K562 (cell line): Measurements from ENCODE around the gene MAD1L1. TPM values are rescaled to one million over a fixed set of nuclear protein-coding genes. Genes with fewer than 3 reads are reported as not detected.

Experiments
- ATAC-seq: fragments of 200-7000 bp; cut with Tn5 transposase; 3 replicates; pipeline ENCODE4 v1.9.1; 2020; ENCODE audit warnings: moderate library complexity
- BruUV-seq: library from RNA; stranded (reverse); fragments of 400-500 nt; replicated peaks from 2 replicates; lab custom pipeline; 2021; lab: Mats Ljungman, UMichigan
- CTCF ChIA-PET: fragments of 300-600 bp; formaldehyde crosslinking; extraction: SDS; loops from one replicate; lab custom pipeline; 2021; ENCODE audit warnings: low intra/inter-chr PET ratio; lab: Yijun Ruan, JAX
- POLR2A ChIA-PET: fragments of 300-600, 350-650 bp; sonication (Branson Sonifier 250); formaldehyde crosslinking; extraction: SDS; loops from one replicate; lab custom pipeline; 2021; ENCODE audit warnings: antibody characterized with exemption, inconsistent platforms; lab: Yijun Ruan, JAX
- DNase-seq, 4 experiments: peaks; one replicate each; pipeline versions ENCODE4 v3.0.0 to v3.0.0-alpha.2; 2011 to 2018; ENCODE audit warnings: low spot score in 3 of 4, mixed read lengths in 3 of 4; ENCODE audit errors: extremely low read depth in 1 of 4
- FAIRE-seq: peaks from 2 replicates; lab custom pipeline; 2011; peaks lifted over from hg19 to GRCh38; lab: Jason Lieb, UNC
- H2AFZ ChIP-seq: 2 replicates; pipeline ENCODE4 v1.6.0; 2011; ENCODE audit warnings: low read depth, low read length, control low read depth, inconsistent platforms
- H3K27ac ChIP-seq: fragments of 200-600 bp; 3 replicates; pipeline ENCODE4 v1.8.0; 2011; ENCODE audit warnings: low read depth, mild to moderate bottlenecking, control low read depth, inconsistent platforms, low read length, moderate library complexity, mixed read lengths; ENCODE audit errors: extremely low read depth
- H3K27me3 ChIP-seq, 2 experiments: fragments of 300-600 bp in 1 of 2; 2 replicates in 1 of 2; 3 replicates in 1 of 2; pipeline versions ENCODE4 v1.6.0 to v1.8.0; 2011; ENCODE audit warnings: inconsistent platforms in 2 of 2, low read length in 2 of 2, mild to moderate bottlenecking in 1 of 2, mixed read lengths in 1 of 2, moderate library complexity in 1 of 2; ENCODE audit not compliant: control insufficient read depth in 2 of 2, insufficient read depth in 2 of 2
- H3K36me3 ChIP-seq: fragments of 300-600 bp; 3 replicates; pipeline ENCODE4 v1.8.0; 2011; ENCODE audit warnings: mild to moderate bottlenecking, low read length, inconsistent platforms; ENCODE audit not compliant: control insufficient read depth, insufficient read depth
- H3K4me1 ChIP-seq, 2 experiments: fragments of 200-600 bp in 1 of 2; replicated peaks in 1 of 2; 2 replicates in 1 of 2; 3 replicates in 1 of 2; pipeline versions ENCODE4 v1.5.1 to v1.8.0; 2011; ENCODE audit warnings: inconsistent platforms in 2 of 2, low read length in 2 of 2, mild to moderate bottlenecking in 1 of 2, mixed read lengths in 1 of 2, moderate library complexity in 1 of 2; ENCODE audit not compliant: control insufficient read depth in 2 of 2, insufficient read depth in 2 of 2
- H3K4me2 ChIP-seq: 2 replicates; pipeline ENCODE4 v1.6.1; 2011; ENCODE audit warnings: low read length, control low read depth, inconsistent platforms, mixed read lengths; ENCODE audit not compliant: insufficient read depth
- H3K4me3 ChIP-seq: fragments of 200-600 bp; sonication (generic), shearing (Covaris generic); 2 replicates; pipeline ENCODE4 v1.5.1; 2016; ENCODE audit warnings: control low read depth, inconsistent platforms
- H3K79me2 ChIP-seq: fragments of 200-600 bp; 3 replicates; pipeline ENCODE4 v1.8.0; 2011; ENCODE audit warnings: low read length, inconsistent platforms; ENCODE audit not compliant: control insufficient read depth, insufficient read depth
- H3K9ac ChIP-seq, 2 experiments: 2 replicates each; pipeline versions ENCODE4 v1.6.0 to v1.6.1; 2011; ENCODE audit warnings: low read depth in 2 of 2, low read length in 2 of 2, control low read depth in 1 of 2, inconsistent platforms in 1 of 2, mild to moderate bottlenecking in 1 of 2, mixed read lengths in 1 of 2; ENCODE audit not compliant: insufficient read depth in 1 of 2
- H3K9me1 ChIP-seq: one replicate; pipeline ENCODE4 v1.6.0; 2011; ENCODE audit warnings: inconsistent platforms, mild to moderate bottlenecking, low read length, moderate library complexity; ENCODE audit not compliant: control insufficient read depth, insufficient read depth
- H3K9me3 ChIP-seq: replicated peaks from 2 replicates; pipeline ENCODE4 v1.5.1; 2011; ENCODE audit warnings: low read depth, low read length, inconsistent platforms; ENCODE audit not compliant: control insufficient read depth, insufficient read depth
- H4K20me1 ChIP-seq: replicated peaks from 2 replicates; pipeline ENCODE4 v1.6.1; 2011; ENCODE audit warnings: low read length, inconsistent platforms, mixed read lengths; ENCODE audit not compliant: control insufficient read depth, insufficient read depth
- E2F8 ChIP-seq: fragments of 450-650 bp; IDR thresholded peaks from 2 replicates; pipeline ENCODE4 v1.7.1; 2018; ENCODE audit warnings: mild to moderate bottlenecking, low read depth; ENCODE audit not compliant: partially characterized antibody
- NFATC3 ChIP-seq: fragments of 450-650 bp; IDR thresholded peaks from 2 replicates; pipeline ENCODE4 v1.6.1; 2017; ENCODE audit warnings: mild to moderate bottlenecking
- PHF8 ChIP-seq: fragments of 200-600 bp; sonication (generic); IDR thresholded peaks from 2 replicates; pipeline ENCODE4 v1.6.1; 2012; ENCODE audit warnings: mixed run types, mild to moderate bottlenecking, inconsistent platforms, low read length, moderate library complexity, borderline replicate concordance
- SRSF9 ChIP-seq: fragments of 200-400 bp; formaldehyde crosslinking; IDR thresholded peaks from 2 replicates; pipeline ENCODE4 v1.6.1; 2017; ENCODE audit warnings: low read depth, low read length, borderline replicate concordance
- XRCC3 ChIP-seq: fragments of 450-650 bp; IDR thresholded peaks from 2 replicates; pipeline ENCODE4 v1.6.1; 2017; ENCODE audit warnings: mild to moderate bottlenecking, moderate library complexity
- ZNF347 ChIP-seq: fragments of 450-650 bp; formaldehyde crosslinking; IDR thresholded peaks from 2 replicates; pipeline ENCODE4 v1.4.0; 2020; ENCODE audit warnings: low read depth, mild to moderate bottlenecking, moderate library complexity
- ZNF589 ChIP-seq: fragments of 200-800 bp; sonication (Bioruptor generic); IDR thresholded peaks from 2 replicates; pipeline ENCODE4 v1.6.1; 2016; ENCODE audit warnings: low read depth, missing genetic modification characterization, missing compliant biosample characterization
- ZNF76 ChIP-seq: fragments of 250-450 bp; sonication (Bioruptor Pico); IDR thresholded peaks from 2 replicates; pipeline ENCODE4 v1.4.0; 2020; ENCODE audit warnings: mild to moderate bottlenecking, moderate library complexity, borderline replicate concordance
- WGBS: fragments of 100-300 bp; shearing (Covaris generic); methylation state at CpG from one replicate; pipeline ENCODE4 v1.1.6; 2016; ENCODE audit warnings: low coverage, mixed read lengths; ENCODE audit not compliant: insufficient coverage; ENCODE audit errors: missing lambda C conversion rate; 5-methylcytosine and 5-hydroxymethylcytosine counted together
- in situ Hi-C: fragments of 300-500 bp; cut with MboI; formaldehyde crosslinking; loops from 4 replicates; pipeline ENCODE4 v1.15.0; 2018; ENCODE audit warnings: inconsistent platforms, mixed read lengths
- intact Hi-C: fragments of 100-400 bp; cut with micrococcal nuclease; formaldehyde crosslinking; loops from 2 replicates; pipeline ENCODE4 v1.14.2; 2022
- polyA plus RNA-seq, 8 experiments: library from polyadenylated mRNA; depleted of rRNA in 4 of 8; stranded (reverse) in 5 of 8; unstranded in 3 of 8; fragments of >200 nt; fragmentation: Nextera tagmentation in 2 of 8; fragmentation: Illumina TruSeq in 1 of 8; extraction: Ambion mirVana in 2 of 8; extraction: Trizol in 1 of 8; gene quantifications; 2 replicates each; pipeline versions ENCODE4 v1.2.1 to v1.2.3, GENCODE V29; 2011 to 2014; ENCODE audit warnings: inconsistent platforms in 1 of 8, missing spikeins in 1 of 8
- total RNA-seq, 7 experiments: library from RNA; depleted of rRNA in 6 of 7; stranded (reverse); fragments of >200 nt in 6 of 7; fragmentation: Illumina TruSeq in 2 of 7; extraction: Trizol in 2 of 7; gene quantifications; 2 replicates each; pipeline versions ENCODE4 v1.2.1 to v1.2.3, GENCODE V29; 2011 to 2021; ENCODE audit warnings: low replicate concordance in 1 of 7
- TF ChIP-seq, protein P1 (sequence below): fragments of 450-650 bp; IDR thresholded peaks from 2 replicates; pipeline ENCODE4 v1.6.1; 2016

Gene MAD1L1
- total and polyA plus RNA-seq, 9 of the 15 experiments (the other 6 are each of a cell fraction or from before 2014, with no cell fraction given) = 1.7 to 89.7 (median 18.0) TPM

DNA sequence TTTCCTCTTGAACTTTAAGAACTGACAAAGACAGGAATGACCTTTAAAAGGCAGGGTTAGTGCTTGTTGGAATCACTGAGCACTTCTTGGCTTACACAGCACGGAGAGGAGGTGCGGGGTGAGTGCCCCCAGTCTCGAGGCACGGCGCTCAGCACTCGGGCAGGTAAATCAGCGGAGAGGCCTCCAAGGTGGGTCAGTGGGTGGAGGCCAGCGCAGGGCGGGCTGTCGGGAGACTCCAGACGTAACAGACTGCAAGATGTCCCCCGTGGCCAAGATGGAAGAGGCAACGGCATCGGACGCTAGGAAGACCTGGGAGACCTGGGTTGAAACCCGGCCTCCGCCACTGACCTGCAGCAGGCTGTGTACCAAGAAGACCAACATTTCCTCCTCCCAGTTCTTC lies 149.4 kb downstream of the MAD1L1 start:
- 0 out of 2 replicates have a peak, but pooled peaks cover 3% of the 10 kb centered on the region for H4K20me1 ChIP-seq
- no peaks in the 10 kb centered on the region for H3K9me3 ChIP-seq
- no peak overlapping the region for H3K4me3 ChIP-seq
- FAIRE-seq = no peak
- H3K4me2 ChIP-seq = no peak overlapping the region
- H3K27me3 ChIP-seq = no peaks in the 10 kb centered on the region
- ChIA-PET CTCF (no interaction called here), POLR2A (interaction anchor here (0.7 kb wide), 1 partner anchor 106 kb away, joined by 3 read pairs; no protein-coding TSS in a partner anchor)
- in situ Hi-C loops = no loop called here
- H3K79me2 ChIP-seq = no peaks in the 10 kb centered on the region
- H3K9me1 ChIP-seq = peaks cover 3% of the 10 kb centered on the region
- DNase-seq = no peak
- H2AFZ ChIP-seq = no peak overlapping the region
- TF ChIP-seq XRCC3 (no peak), E2F8 (no peak), ZNF347 (no peak), NFATC3 (no peak), ZNF589 (CRISPR knock-in tag) (no peak), SRSF9 (no peak), ZNF76 (CRISPR knock-in tag) (no peak), PHF8 (no peak)
- TF ChIP-seq, protein P1, sequence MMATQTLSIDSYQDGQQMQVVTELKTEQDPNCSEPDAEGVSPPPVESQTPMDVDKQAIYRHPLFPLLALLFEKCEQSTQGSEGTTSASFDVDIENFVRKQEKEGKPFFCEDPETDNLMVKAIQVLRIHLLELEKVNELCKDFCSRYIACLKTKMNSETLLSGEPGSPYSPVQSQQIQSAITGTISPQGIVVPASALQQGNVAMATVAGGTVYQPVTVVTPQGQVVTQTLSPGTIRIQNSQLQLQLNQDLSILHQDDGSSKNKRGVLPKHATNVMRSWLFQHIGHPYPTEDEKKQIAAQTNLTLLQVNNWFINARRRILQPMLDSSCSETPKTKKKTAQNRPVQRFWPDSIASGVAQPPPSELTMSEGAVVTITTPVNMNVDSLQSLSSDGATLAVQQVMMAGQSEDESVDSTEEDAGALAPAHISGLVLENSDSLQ = no peak
- WGBS = 96% methylated on average over 5 of the region's 17 CpGs
- intact Hi-C loops = no loop called here
- no peak overlapping the region for H3K9ac ChIP-seq
- H3K36me3 ChIP-seq = peaks cover 4% of the 10 kb centered on the region; the same call in 1 of the 3 replicates
- ATAC-seq = no peak
- no TSS peak for BruUV-seq
- H3K27ac ChIP-seq = no peak overlapping the region
- peaks cover 15 to 64% of the 10 kb centered on the region in 2 experiments for H3K4me1 ChIP-seq
